H9 (cell line): ENCODE measurements around the gene ANKUB1. TPM values are rescaled to one million over a fixed set of nuclear protein-coding genes. Genes with fewer than 3 reads are reported as not detected.

Experiments used
- DNase-seq: peaks from one replicate; pipeline ENCODE4 v3.0.0-alpha.2; 2017
- H2AFZ ChIP-seq: one replicate; pipeline ENCODE4 v1.6.1; 2013; ENCODE audit warnings: mild to moderate bottlenecking, low read length, control low read depth, moderate library complexity
- H2AK5ac ChIP-seq: 2 replicates; pipeline ENCODE4 v1.6.1; 2013; ENCODE audit warnings: low read length, control low read depth, mixed read lengths; ENCODE audit not compliant: insufficient read length
- H2BK120ac ChIP-seq: one replicate; pipeline ENCODE4 v1.6.1; 2013; ENCODE audit warnings: low read depth, mild to moderate bottlenecking, low read length, control low read depth, inconsistent platforms; ENCODE audit not compliant: poor library complexity, severe bottlenecking
- H2BK12ac ChIP-seq: 2 replicates; pipeline ENCODE4 v1.6.1; 2013; ENCODE audit warnings: low read length, control low read depth, mixed read lengths, low read depth; ENCODE audit not compliant: insufficient read length
- H2BK15ac ChIP-seq: 2 replicates; pipeline ENCODE4 v1.6.1; 2013; ENCODE audit warnings: low read depth, low read length, control low read depth
- H2BK20ac ChIP-seq: one replicate; pipeline ENCODE4 v1.6.1; 2013; ENCODE audit warnings: low read depth, mild to moderate bottlenecking, low read length, control low read depth, inconsistent platforms; ENCODE audit not compliant: poor library complexity, severe bottlenecking
- H2BK5ac ChIP-seq: 2 replicates; pipeline ENCODE4 v1.6.1; 2013; ENCODE audit warnings: low read length, control low read depth, mixed read lengths; ENCODE audit not compliant: insufficient read length
- H3K14ac ChIP-seq: 2 replicates; pipeline ENCODE4 v1.6.1; 2013; ENCODE audit warnings: low read length, control low read depth; ENCODE audit not compliant: insufficient read depth
- H3K18ac ChIP-seq: 2 replicates; pipeline ENCODE4 v1.6.1; 2013; ENCODE audit warnings: low read depth, mild to moderate bottlenecking, mixed read lengths, low read length, control low read depth; ENCODE audit not compliant: insufficient read length
- H3K23ac ChIP-seq: 2 replicates; pipeline ENCODE4 v1.6.1; 2013; ENCODE audit warnings: low read length, control low read depth, mixed read lengths, low read depth; ENCODE audit not compliant: insufficient read length
- H3K23me2 ChIP-seq: 2 replicates; pipeline ENCODE4 v1.6.1; 2013; ENCODE audit warnings: low read depth, mild to moderate bottlenecking, mixed read lengths, low read length, control low read depth; ENCODE audit not compliant: insufficient read length, poor library complexity, severe bottlenecking
- H3K27ac ChIP-seq: 2 replicates; pipeline ENCODE4 v1.5.1; 2013; ENCODE audit warnings: low read length, control low read depth, mixed read lengths, low read depth; ENCODE audit not compliant: insufficient read length
- H3K27me3 ChIP-seq: 2 replicates; pipeline ENCODE4 v1.6.1; 2013; ENCODE audit warnings: low read length, control low read depth, inconsistent platforms; ENCODE audit not compliant: insufficient read depth
- H3K4ac ChIP-seq: 2 replicates; pipeline ENCODE4 v1.6.1; 2013; ENCODE audit warnings: low read depth, mild to moderate bottlenecking, control low read depth, inconsistent platforms, low read length, moderate library complexity
- H3K4me1 ChIP-seq: 2 replicates; pipeline ENCODE4 v1.6.1; 2013; ENCODE audit warnings: low read length, control low read depth, inconsistent platforms; ENCODE audit not compliant: insufficient read depth
- H3K4me2 ChIP-seq: 2 replicates; pipeline ENCODE4 v1.6.1; 2013; ENCODE audit warnings: low read length, control low read depth, mixed read lengths; ENCODE audit not compliant: insufficient read length, insufficient read depth
- H3K56ac ChIP-seq: 2 replicates; pipeline ENCODE4 v1.6.1; 2013; ENCODE audit warnings: low read depth, mild to moderate bottlenecking, mixed read lengths, low read length, control low read depth; ENCODE audit not compliant: insufficient read length
- H3K79me1 ChIP-seq: 2 replicates; pipeline ENCODE4 v1.6.1; 2013; ENCODE audit warnings: low read depth, mild to moderate bottlenecking, moderate library complexity, low read length, control low read depth, inconsistent platforms; ENCODE audit not compliant: insufficient read depth, poor library complexity, severe bottlenecking
- H3K79me2 ChIP-seq: 2 replicates; pipeline ENCODE4 v1.6.1; 2013; ENCODE audit warnings: low read length, control low read depth, inconsistent platforms; ENCODE audit not compliant: insufficient read depth
- H3K9ac ChIP-seq: 2 replicates; pipeline ENCODE4 v1.6.1; 2013; ENCODE audit warnings: low read length, control low read depth, mixed read lengths; ENCODE audit not compliant: insufficient read length; ENCODE audit errors: extremely low read depth
- H3K9me3 ChIP-seq: one replicate; pipeline ENCODE4 v1.6.1; 2013; ENCODE audit warnings: low read depth, low read length, inconsistent platforms; ENCODE audit not compliant: control insufficient read depth
- H3T11ph ChIP-seq: one replicate; pipeline ENCODE4 v1.6.1; 2013; ENCODE audit warnings: mild to moderate bottlenecking, low read length, control low read depth, inconsistent platforms
- H4K20me1 ChIP-seq: one replicate; pipeline ENCODE4 v1.6.1; 2013; ENCODE audit not compliant: control insufficient read depth, insufficient read length, insufficient read depth
- H4K5ac ChIP-seq: 2 replicates; pipeline ENCODE4 v1.6.1; 2013; ENCODE audit warnings: low read depth, mild to moderate bottlenecking, mixed read lengths, low read length, control low read depth; ENCODE audit not compliant: insufficient read length
- H4K8ac ChIP-seq: replicated peaks from 2 replicates; pipeline ENCODE4 v1.6.1; 2013; ENCODE audit warnings: low read length, control low read depth, mixed read lengths, low read depth; ENCODE audit not compliant: insufficient read length
- H4K91ac ChIP-seq: 2 replicates; pipeline ENCODE4 v1.6.1; 2013; ENCODE audit warnings: low read depth, mild to moderate bottlenecking, moderate library complexity, mixed read lengths, low read length, control low read depth; ENCODE audit not compliant: insufficient read length
- H3K27ac Mint-ChIP-seq, 3 experiments: 2 replicates in 2 of 3; 3 replicates in 1 of 3; pipeline ENCODE4 v1.8.0; 2020 to 2021; ENCODE audit warnings: mixed read lengths in 3 of 3, mild to moderate bottlenecking in 1 of 3, moderate library complexity in 1 of 3
- H3K27me3 Mint-ChIP-seq: 2 replicates; pipeline ENCODE4 v1.8.0; 2021; ENCODE audit warnings: low read depth, mild to moderate bottlenecking, moderate library complexity, mixed read lengths
- H3K36me3 Mint-ChIP-seq, 3 experiments: 2 replicates in 2 of 3; 3 replicates in 1 of 3; pipeline ENCODE4 v1.8.0; 2020 to 2021; ENCODE audit warnings: low read depth in 3 of 3, mixed read lengths in 3 of 3; ENCODE audit not compliant: insufficient read depth in 1 of 3
- H3K4me1 Mint-ChIP-seq, 2 experiments: 2 replicates each; pipeline ENCODE4 v1.8.0; 2020; ENCODE audit warnings: mixed read lengths in 2 of 2
- H3K4me3 Mint-ChIP-seq, 2 experiments: 2 replicates in 1 of 2; 3 replicates in 1 of 2; pipeline ENCODE4 v1.8.0; 2020 to 2021; ENCODE audit warnings: mild to moderate bottlenecking in 2 of 2, mixed read lengths in 2 of 2, moderate library complexity in 1 of 2
- H3K9me3 Mint-ChIP-seq, 2 experiments: 2 replicates in 1 of 2; 3 replicates in 1 of 2; pipeline ENCODE4 v1.8.0; 2020; ENCODE audit warnings: mild to moderate bottlenecking in 2 of 2, mixed read lengths in 2 of 2, moderate library complexity in 1 of 2
- CTCF ChIP-seq: fragments of 200-600 bp; sonication (generic); conservative IDR thresholded peaks from 3 replicates; pipeline ENCODE4 v1.8.0; 2021; ENCODE audit warnings: antibody characterized with exemption, mild to moderate bottlenecking
- WGBS: extraction: QIAGEN DNeasy Blood & Tissue Kit; methylation state at CpG from one replicate; pipeline ENCODE4 v1.1.7; 2013; ENCODE audit warnings: missing lambda C conversion rate, low lambda C conversion rate, mixed read lengths; ENCODE audit not compliant: insufficient read length; ENCODE audit errors: extremely low coverage; 5-methylcytosine and 5-hydroxymethylcytosine counted together
- total RNA-seq: library from RNA; stranded (reverse); gene quantifications from 2 replicates; pipeline ENCODE4 v1.2.1, GENCODE V29; 2021

The ANKUB1 gene
- total RNA-seq, 1 experiment from 2014 or later: not detected

DNA sequence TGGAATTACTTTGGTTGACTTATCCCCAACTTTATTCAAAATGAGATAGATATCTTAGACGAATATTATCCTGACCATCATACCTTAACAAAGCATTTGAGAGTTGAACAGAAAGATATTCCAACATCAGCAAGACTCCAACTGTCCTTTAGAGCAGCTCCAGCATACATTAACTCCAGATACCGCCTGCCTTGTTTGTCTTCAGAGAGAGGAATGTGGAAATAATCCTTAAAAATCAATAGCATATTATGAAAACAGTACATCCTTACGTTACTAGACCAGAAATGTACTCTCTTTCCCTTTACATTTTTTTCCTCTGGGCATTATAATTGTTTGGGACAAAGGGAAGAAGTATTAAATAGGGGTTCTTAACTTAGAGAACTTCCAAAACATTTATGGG, 1.7 kb downstream of the ANKUB1 start:
- Histone ChIP-seq H3K79me2 (no peaks in the 10 kb centered on the region), H2BK15ac (no peak overlapping the region), H2BK20ac (no peak overlapping the region), H3K23ac (no peak overlapping the region), H4K5ac (no peak overlapping the region), H4K20me1 (no peaks in the 10 kb centered on the region), H3K18ac (no peak overlapping the region), H3K56ac (no peak overlapping the region), H3K4me2 (no peak overlapping the region), H4K91ac (no peak overlapping the region), H2AFZ (no peak overlapping the region), H3K23me2 (no peaks in the 10 kb centered on the region), H3K4me1 (no peaks in the 10 kb centered on the region), H4K8ac (no peak overlapping the region), H2BK12ac (no peak overlapping the region), H2BK5ac (no peak overlapping the region), H3K27ac (no peak overlapping the region), H3K14ac (no peak overlapping the region), H3K79me1 (no peaks in the 10 kb centered on the region), H3K9me3 (no peaks in the 10 kb centered on the region), H2BK120ac (no peak overlapping the region), H2AK5ac (no peak overlapping the region), H3K9ac (no peak overlapping the region), H3T11ph (no peak overlapping the region), H3K27me3 (no peaks in the 10 kb centered on the region), H3K4ac (no peak overlapping the region)
- H3K27me3 Mint-ChIP-seq: no peaks in the 10 kb centered on the region; the same call in 1 of the 2 replicates
- WGBS: no CpG with 5 or more reads among the region's 3 CpGs
- H3K36me3 Mint-ChIP-seq: no peaks in the 10 kb centered on the region
- no peak for TF ChIP-seq CTCF
- H3K27ac Mint-ChIP-seq: no peak overlapping the region
- H3K9me3 Mint-ChIP-seq: no peaks in the 10 kb centered on the region
- H3K4me3 Mint-ChIP-seq: no peak overlapping the region
- H3K4me1 Mint-ChIP-seq: no peaks in the 10 kb centered on the region
- no peak for DNase-seq
